LNCaP clone FGC (cell line): Measurements from ENCODE around the gene SIN3B.

Experiments
- DNase-seq: peaks from one replicate; pipeline ENCODE4 v3.0.0-alpha.2; 2011; ENCODE audit warnings: low read depth
- H3K4me3 ChIP-seq: 2 replicates; pipeline ENCODE4 v1.5.1; 2011; ENCODE audit warnings: mild to moderate bottlenecking, low read depth, low read length, control low read depth
- TF ChIP-seq, protein P1 (sequence below): IDR thresholded peaks from 2 replicates; pipeline ENCODE4 v1.5.1; 2012; ENCODE audit warnings: mild to moderate bottlenecking; ENCODE audit not compliant: control insufficient read depth, insufficient read depth; ENCODE audit errors: extremely low read depth

Gene SIN3B

DNA sequence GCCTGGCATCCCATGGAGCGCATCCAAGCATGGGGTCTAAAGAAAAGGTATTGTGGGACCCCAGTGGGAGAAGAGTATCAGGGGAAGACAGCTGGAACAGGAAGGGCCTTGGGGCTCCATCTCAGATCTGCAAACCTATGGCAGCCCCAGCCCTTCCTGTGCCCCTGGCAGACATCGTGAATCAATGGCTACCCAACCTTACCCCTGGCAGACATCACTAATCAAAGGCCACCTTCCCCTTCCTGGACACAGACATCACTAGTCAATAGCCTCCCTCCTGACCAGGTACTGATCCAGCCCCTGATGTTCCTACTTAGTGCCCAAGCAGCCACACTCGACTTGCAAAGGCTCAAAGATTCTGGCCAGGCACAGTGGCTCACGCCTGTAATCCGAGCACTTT lies 75.4 kb downstream of the SIN3B start:
- no peak overlapping the region for H3K4me3 ChIP-seq
- TF ChIP-seq, protein P1, sequence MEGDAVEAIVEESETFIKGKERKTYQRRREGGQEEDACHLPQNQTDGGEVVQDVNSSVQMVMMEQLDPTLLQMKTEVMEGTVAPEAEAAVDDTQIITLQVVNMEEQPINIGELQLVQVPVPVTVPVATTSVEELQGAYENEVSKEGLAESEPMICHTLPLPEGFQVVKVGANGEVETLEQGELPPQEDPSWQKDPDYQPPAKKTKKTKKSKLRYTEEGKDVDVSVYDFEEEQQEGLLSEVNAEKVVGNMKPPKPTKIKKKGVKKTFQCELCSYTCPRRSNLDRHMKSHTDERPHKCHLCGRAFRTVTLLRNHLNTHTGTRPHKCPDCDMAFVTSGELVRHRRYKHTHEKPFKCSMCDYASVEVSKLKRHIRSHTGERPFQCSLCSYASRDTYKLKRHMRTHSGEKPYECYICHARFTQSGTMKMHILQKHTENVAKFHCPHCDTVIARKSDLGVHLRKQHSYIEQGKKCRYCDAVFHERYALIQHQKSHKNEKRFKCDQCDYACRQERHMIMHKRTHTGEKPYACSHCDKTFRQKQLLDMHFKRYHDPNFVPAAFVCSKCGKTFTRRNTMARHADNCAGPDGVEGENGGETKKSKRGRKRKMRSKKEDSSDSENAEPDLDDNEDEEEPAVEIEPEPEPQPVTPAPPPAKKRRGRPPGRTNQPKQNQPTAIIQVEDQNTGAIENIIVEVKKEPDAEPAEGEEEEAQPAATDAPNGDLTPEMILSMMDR, result no peak
- DNase-seq, result no peak

DNA sequence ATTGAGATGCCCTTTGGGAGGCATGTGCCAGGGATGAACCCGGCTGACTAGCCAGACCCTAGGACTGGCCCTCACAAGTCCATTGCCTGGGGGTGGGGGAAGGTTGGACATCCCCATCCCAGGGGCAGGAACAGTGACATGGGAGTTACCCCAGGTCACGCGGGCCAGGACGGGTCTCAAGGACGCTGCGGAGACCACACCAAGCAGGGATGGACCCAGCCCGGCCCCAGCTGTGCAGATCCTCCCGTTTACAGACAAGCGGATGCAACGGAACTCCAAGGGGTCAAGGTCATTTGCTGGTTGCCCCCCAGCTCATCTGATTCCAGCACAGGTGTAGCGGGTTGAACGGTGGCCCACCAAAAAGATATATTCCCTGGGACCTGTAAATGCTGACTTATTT lies 79.6 kb downstream of the SIN3B start:
- DNase-seq, result no peak
- H3K4me3 ChIP-seq, result no peak overlapping the region
- TF ChIP-seq, protein P1, result no peak

DNA sequence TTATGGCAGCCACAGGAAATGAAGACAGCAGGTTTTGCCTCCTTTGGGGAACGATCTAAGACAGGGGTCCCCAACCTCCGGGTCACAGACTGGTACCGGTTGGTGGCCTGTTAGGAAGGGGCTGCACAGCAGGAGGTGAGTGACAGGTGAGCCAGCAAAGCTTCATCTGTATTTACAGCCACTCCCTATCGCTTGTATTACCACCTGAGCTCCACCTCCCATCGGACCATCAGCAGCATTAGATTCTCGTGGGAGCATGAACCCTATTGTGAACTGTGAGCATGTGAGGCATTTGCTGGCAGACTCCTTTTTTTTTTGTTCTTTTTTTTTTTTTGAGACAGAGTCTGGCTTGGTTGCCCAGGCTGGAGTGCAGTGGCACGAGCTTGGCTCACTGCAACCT lies 81.8 kb downstream of the SIN3B start:
- no peak for DNase-seq
- no peak overlapping the region for H3K4me3 ChIP-seq
- TF ChIP-seq, protein P1, result no peak

DNA sequence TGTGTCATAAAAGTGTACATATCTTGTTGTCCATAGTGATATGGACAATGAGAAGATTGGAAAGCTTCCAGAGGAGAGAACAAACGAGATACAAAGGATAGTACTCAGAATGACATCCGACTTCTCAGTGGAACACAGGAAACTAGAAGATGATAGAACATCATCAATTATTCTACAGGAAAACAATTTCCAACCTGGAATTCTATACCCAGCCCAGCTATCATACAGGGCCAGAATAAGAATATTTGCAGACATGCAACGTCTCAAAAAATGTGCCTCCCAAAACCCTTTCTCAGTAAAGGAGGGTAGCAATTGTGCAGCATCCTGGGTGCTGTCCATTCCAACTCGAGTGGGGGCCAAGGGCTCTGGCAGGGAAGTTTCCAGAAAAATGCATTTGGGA lies 83.6 kb downstream of the SIN3B start:
- DNase-seq, result no peak
- TF ChIP-seq, protein P1, result no peak
- H3K4me3 ChIP-seq, result no peak overlapping the region

DNA sequence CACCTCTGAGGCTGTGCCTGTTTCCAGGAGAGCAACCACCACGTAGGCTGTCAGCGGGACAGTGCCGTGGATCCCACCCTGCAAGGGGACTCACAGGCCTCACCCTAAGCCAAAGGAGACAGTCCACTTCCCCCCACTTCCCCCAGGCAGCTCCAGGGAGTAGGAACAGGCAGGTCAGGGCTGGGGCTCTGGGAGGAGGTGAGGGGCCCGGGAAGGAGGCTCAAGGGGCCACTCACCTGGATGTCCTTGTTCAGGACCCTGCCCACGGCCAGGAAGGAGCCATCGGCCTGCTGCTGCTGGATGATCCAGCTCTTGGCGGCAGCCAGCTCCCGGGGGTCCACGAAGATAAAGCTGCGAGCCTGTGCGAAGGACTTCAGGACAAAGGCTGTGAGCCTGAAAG lies 85.2 kb downstream of the SIN3B start:
- TF ChIP-seq, protein P1, result no peak
- DNase-seq, result no peak
- no peak overlapping the region for H3K4me3 ChIP-seq

DNA sequence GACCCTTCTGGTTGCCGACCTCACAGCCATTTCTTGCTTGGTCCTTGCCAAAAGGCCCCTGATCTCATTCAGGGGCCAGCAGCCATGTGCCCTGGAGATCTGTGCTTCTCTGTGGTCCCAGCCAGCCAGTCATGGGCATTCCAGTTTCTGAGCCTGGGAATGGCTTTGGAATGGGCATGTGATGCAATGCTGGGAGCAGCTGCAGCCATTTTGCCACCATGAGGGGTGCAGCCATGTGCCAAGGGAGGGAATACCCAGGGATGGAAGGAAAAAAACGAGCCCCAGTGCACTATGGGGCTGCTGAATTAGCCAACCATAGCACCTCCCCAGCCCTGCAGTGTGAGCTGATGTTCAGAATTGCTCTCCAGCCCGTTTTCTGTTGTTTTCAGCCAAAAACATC lies 85.9 kb downstream of the SIN3B start:
- H3K4me3 ChIP-seq, result no peak overlapping the region
- no peak for DNase-seq
- TF ChIP-seq, protein P1, result no peak

DNA sequence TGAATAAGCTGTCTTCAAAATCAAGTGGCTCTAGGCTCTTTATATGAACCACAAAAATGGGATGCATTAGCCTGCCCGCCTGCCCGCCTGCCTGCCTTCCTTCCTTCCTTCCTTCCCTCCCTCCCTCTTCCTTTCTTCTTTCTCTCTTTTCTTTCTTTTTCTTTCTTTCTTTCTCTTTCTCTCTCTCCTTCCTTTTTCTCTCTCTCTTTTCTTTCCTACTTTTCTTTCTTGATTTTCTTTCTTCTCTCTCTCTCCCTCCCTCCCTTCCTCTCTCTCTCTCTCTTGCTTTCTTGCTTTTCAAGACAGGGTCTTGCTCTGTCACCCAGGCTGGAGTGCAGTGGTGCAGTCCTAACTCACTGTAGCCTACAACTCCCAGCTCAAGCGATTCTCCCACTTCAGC lies 86.5 kb downstream of the SIN3B start:
- no peak for DNase-seq
- no peak overlapping the region for H3K4me3 ChIP-seq
- TF ChIP-seq, protein P1, result no peak
